MCF 10A (cell line): ENCODE results near the gene PRRC2A. TPM values are rescaled to one million over a fixed set of nuclear protein-coding genes. Genes with fewer than 3 reads are reported as not detected.

Experiments used
- BruUV-seq: library from RNA; stranded (reverse); fragments of 400-500 nt; replicated peaks from 2 replicates; lab custom pipeline; 2021; lab: Mats Ljungman, UMichigan
- CTCF ChIA-PET: fragments of 300-600 bp; sonication (Branson Sonifier 250); formaldehyde crosslinking; extraction: SDS; loops from one replicate; lab custom pipeline; 2021; ENCODE audit warnings: antibody characterized with exemption, inconsistent platforms; lab: Yijun Ruan, JAX
- POLR2A ChIA-PET: fragments of 300-600, 350-650 bp; sonication (Branson Sonifier 250); formaldehyde crosslinking; extraction: SDS; loops from one replicate; lab custom pipeline; 2020; ENCODE audit warnings: antibody characterized with exemption, inconsistent platforms; lab: Yijun Ruan, JAX
- DNase-seq: peaks from one replicate; pipeline ENCODE4 v3.0.0-alpha.2; 2018; ENCODE audit not compliant: unreplicated experiment
- H3K27ac Mint-ChIP-seq: one replicate; pipeline ENCODE4 v1.8.0; 2022; ENCODE audit warnings: mild to moderate bottlenecking, low read depth, mixed read lengths; ENCODE audit not compliant: unreplicated experiment
- H3K27me3 Mint-ChIP-seq: one replicate; pipeline ENCODE4 v1.8.0; 2022; ENCODE audit warnings: mixed read lengths; ENCODE audit not compliant: insufficient read depth, unreplicated experiment
- H3K36me3 Mint-ChIP-seq: one replicate; pipeline ENCODE4 v1.8.0; 2022; ENCODE audit warnings: mild to moderate bottlenecking, moderate library complexity, mixed read lengths; ENCODE audit not compliant: insufficient read depth, unreplicated experiment
- H3K4me1 Mint-ChIP-seq: one replicate; pipeline ENCODE4 v1.8.0; 2022; ENCODE audit warnings: mixed read lengths; ENCODE audit not compliant: insufficient read depth, unreplicated experiment
- H3K4me3 Mint-ChIP-seq: one replicate; pipeline ENCODE4 v1.8.0; 2022; ENCODE audit warnings: mild to moderate bottlenecking, moderate library complexity, mixed read lengths; ENCODE audit not compliant: unreplicated experiment
- H3K9me3 Mint-ChIP-seq: one replicate; pipeline ENCODE4 v1.8.0; 2022; ENCODE audit warnings: mixed read lengths; ENCODE audit not compliant: unreplicated experiment
- CTCF ChIP-seq: fragments of 200-600 bp; IDR thresholded peaks from one replicate; pipeline ENCODE4 v1.8.0; 2022; ENCODE audit warnings: antibody characterized with exemption, mild to moderate bottlenecking; ENCODE audit not compliant: unreplicated experiment
- intact Hi-C: fragments of 100-400 bp; cut with micrococcal nuclease; formaldehyde crosslinking; loops from 2 replicates; pipeline ENCODE4 v1.14.1; 2022
- total RNA-seq: library from RNA; stranded (reverse); gene quantifications from 2 replicates; pipeline ENCODE4 v1.2.3, GENCODE V29; 2022

PRRC2A gene
- total RNA-seq, 1 experiment from 2014 or later = 247 TPM

- Mint-ChIP-seq H3K4me3 (peak within 1 kb of the TSS; percentile 89), H3K27me3 (no peaks in the 10 kb centered on the region), H3K36me3 (peaks cover 61% of the 10 kb centered on the region), H3K4me1 (peaks cover 52% of the 10 kb centered on the region), H3K27ac (peak within 1 kb of the TSS; percentile 64), H3K9me3 (no peaks in the 10 kb centered on the region)
- BruUV-seq = no TSS peak
- ChIA-PET POLR2A (interaction anchor here (0.6 to 7.9 kb wide), 34 partner anchors 8 to 1658 kb away, joined by 3 to 263 read pairs (median 4); partner anchors contain the start of genes ABHD16A, APOM, ATP6V1G2 and BAG6), CTCF (interaction anchor here (0.7 to 1.1 kb wide), 3 partner anchors 38 to 62 kb away, joined by 3 read pairs; partner anchors contain the start of gene ABHD16A)
- intact Hi-C loops = loop anchor here (1.0 to 5.0 kb wide), 2 partner anchors 8 to 38 kb away; partner anchors contain the start of genes BAG6 and PRRC2A
- peak; percentile 74 for DNase-seq
- TF ChIP-seq CTCF = no peak
Measured at GRCh38 chr6:31660381-31661261, 40.1 kb downstream of the PRRC2A start, which contains the start of gene C6orf47. C6orf47 (minus strand) TSS chr6:31660778; CDS start chr6:31659947, 831 bp downstream.

GRCh38 chr6:31661262-31662123, 41.0 kb downstream of the PRRC2A start:
- Mint-ChIP-seq H3K4me3 (peak overlapping the region; percentile 89), H3K27ac (peak overlapping the region; percentile 64), H3K4me1 (peaks cover 44% of the 10 kb centered on the region), H3K36me3 (peaks cover 68% of the 10 kb centered on the region), H3K27me3 (no peaks in the 10 kb centered on the region), H3K9me3 (no peaks in the 10 kb centered on the region)
- no peak for TF ChIP-seq CTCF
- intact Hi-C loops = loop anchor here (5.0 kb wide), 1 partner anchor 39 kb away; the partner anchor contains the start of gene PRRC2A
- ChIA-PET POLR2A (interaction anchor here (0.6 to 7.9 kb wide), 31 partner anchors 9 to 1657 kb away, joined by 3 to 263 read pairs (median 3); partner anchors contain the start of genes APOM, ATP6V1G2, BAG6 and CLIC1), CTCF (interaction anchor here (0.6 to 0.9 kb wide), 3 partner anchors 37 to 164 kb away, joined by 3 read pairs; partner anchors contain the start of gene ABHD16A)
- DNase-seq = no peak
- no TSS peak for BruUV-seq

DNA sequence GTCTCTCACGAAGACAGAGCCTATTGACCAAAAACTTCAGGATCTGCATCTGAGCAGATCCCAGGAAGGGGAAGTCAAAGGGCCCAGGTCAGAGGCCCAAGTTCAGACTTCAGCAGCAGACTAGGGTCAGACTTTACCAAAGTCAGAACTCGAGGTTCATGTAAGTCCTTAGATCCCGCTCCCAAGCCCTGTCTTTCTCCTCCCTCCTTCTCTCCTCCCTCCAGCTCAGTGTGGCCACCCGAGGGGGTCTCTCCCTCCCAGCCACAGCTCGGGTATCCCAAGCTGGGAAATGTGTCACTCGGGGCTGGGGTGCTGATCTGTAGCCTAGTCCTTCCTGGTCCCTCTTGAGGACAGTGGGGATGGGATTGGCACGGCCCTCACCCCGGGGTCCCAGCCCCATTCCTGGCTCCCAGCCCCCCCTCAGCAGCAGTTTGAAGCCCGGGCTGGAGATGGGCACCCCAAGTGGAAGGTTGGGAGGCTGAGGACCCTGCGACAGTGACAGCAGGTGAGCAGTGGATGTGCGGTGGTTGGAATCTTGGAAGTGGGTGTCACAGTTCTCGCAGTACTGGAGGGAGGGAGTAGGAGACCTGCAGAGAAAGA, 41.7 kb downstream of the PRRC2A start:
- Mint-ChIP-seq H3K36me3 (peaks cover 69% of the 10 kb centered on the region), H3K4me1 (peaks cover 42% of the 10 kb centered on the region), H3K9me3 (no peaks in the 10 kb centered on the region), H3K27ac (no peak overlapping the region), H3K27me3 (no peaks in the 10 kb centered on the region), H3K4me3 (peak overlapping the region; percentile 89)
- no TSS peak for BruUV-seq
- no peak for TF ChIP-seq CTCF
- ChIA-PET CTCF (interaction anchor here (0.6 to 0.7 kb wide), 3 partner anchors 119 to 391 kb away, joined by 3 to 4 read pairs (median 4); no protein-coding TSS in a partner anchor), POLR2A (interaction anchor here (0.8 to 7.9 kb wide), 8 partner anchors 10 to 309 kb away, joined by 3 to 263 read pairs (median 6); partner anchors contain the start of genes APOM, ATP6V1G2, BAG6 and DXO)
- intact Hi-C loops = loop anchor here (5.0 kb wide), 1 partner anchor 40 kb away; the partner anchor contains the start of gene PRRC2A
- DNase-seq = no peak
